ENCODE measurements around the gene COG1. TPM values are rescaled to one million over a fixed set of nuclear protein-coding genes. Genes with fewer than 3 reads are reported as not detected.
A peak's percentile ranks its signal among the peaks of the same experiment; 100 is the strongest.

The COG1 gene
- polyA plus RNA-seq, 4 donors: 41.0 to 68.2 (median 54.7) TPM

DNA sequence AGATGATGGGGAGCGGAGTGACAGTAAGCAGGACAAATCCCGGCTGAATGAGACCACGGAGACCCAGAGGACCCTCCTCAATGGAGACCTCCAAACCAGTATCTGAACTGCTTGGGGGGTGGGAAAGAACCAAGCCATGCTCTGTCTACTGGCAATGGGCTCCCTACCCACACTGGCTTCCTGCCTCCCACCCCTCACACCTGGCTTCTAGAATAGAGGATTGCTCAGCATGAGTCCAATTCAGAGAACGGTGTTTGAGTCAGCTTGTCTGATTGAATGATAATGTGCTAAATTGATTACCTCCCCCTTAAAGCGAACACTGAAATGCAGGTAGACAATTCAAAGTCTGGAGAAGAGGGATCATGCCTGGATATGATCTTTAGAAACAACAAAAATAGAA is 22.5 kb upstream of the COG1 start:
- DNase-seq (ENCODE audit: low read depth in 4 of 4, low spot score in 2 of 4): no peak

DNA sequence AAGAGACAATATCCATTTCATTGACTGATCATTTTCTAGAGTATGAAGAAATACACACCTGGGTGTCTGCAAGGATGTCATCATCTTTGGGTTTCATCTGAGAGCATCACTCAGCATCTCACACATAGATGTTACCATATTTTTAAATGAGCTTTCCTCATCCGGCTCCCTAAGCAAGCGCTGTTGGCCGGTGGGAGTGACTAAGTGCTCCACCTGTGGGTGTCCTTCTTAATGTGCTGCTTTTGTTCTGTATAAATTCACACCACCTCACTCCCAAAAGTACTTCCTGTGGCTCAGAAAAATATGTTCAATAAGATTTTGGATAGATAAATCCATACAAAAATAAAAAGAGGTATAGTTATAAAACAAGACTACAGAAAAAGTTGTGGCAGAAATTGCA is 20.6 kb upstream of the COG1 start:
- DNase-seq (ENCODE audit: low read depth in 4 of 4, low spot score in 2 of 4): no peak

DNA sequence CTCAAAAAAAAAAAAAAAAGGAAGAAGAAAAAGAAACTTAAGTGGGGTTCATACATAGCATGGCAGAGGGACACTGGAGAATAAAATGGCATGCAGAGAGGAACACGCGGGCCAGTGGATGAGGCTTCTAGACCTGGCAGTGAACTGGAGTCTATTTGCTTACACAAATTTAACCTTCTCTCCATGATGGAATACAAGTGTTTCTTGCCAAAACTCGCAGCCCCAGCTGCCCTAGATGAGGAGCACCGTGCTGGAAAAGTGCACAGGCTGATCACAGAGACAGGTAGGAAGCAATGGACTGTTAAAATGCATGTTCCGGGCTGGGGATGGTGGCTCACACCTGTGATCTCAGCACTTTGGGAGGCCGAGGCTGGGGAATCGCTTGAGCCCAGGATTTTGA is 18.7 kb upstream of the COG1 start:
- no peak for DNase-seq (ENCODE audit: low read depth in 4 of 4, low spot score in 2 of 4)

DNA sequence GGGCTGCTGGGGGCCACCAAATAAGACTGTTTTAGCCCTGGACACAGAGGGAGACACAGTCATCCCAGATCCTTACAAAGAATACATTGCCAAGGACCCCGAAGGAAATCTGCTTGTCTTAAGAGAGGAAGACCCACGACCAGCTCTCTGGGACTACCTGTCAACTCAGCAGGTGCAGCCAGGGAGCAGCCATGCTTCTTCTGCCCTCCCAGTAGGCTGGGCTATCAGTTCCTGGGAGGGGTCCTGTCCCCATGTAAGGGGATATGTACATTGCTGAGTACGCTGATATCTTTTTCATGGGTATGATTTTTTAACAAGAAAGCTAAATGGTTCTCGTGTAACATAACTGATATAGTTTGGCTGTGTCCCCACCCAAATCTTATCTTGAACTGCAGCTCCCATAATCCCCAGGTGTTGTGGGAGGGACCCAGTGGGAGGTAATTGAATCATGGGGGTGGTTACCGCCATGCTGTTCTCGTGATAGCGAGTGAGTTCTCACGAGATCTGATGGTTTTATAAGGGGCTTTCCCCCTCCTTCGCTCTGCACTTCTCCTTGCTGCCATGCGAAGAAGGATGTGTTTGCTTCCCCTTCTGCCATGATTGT is 16.8 kb upstream of the COG1 start:
- DNase-seq (ENCODE audit: low read depth in 4 of 4, low spot score in 2 of 4): no peak

DNA sequence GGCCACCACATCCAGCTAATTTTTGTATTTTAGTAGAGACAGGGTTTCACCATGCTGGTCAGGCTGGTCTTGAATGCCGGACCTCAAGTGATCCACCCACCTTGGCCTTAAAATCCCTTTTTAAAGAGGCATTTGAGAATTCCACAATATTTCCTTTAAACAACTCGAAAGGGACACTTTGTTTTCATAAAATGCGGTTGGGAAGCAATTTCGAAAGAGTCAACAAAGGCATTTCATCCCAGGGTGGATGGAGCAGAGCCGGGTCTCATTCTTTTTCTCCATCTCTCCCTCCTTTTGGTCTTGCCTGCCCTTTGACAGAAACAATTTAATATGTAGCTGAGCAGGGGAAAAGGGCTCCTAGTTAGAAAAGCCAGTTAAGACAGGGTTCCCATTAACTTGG is 13.5 kb upstream of the COG1 start:
- no peak for DNase-seq (ENCODE audit: low read depth in 4 of 4, low spot score in 2 of 4)

DNA sequence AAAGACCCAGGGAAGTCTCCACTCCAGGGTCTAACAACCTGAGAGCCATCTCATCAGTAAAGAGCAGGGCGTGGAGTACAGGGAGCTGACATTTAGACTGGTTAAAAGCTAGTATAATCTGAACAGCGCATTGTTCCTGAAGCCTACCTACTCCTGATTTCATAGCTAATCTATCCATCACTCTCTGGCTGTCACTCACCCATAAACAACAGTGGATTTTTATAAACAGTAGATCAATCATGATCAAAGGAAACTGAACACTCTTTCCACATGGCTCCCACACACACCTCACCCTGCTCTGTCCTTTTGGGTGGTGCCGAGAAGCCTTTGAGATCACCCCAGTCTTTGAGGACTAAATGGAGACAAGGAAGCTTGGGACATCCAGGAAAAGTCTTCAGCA is 13.0 kb upstream of the COG1 start:
- no peak for DNase-seq (ENCODE audit: low read depth in 4 of 4, low spot score in 2 of 4)

DNA sequence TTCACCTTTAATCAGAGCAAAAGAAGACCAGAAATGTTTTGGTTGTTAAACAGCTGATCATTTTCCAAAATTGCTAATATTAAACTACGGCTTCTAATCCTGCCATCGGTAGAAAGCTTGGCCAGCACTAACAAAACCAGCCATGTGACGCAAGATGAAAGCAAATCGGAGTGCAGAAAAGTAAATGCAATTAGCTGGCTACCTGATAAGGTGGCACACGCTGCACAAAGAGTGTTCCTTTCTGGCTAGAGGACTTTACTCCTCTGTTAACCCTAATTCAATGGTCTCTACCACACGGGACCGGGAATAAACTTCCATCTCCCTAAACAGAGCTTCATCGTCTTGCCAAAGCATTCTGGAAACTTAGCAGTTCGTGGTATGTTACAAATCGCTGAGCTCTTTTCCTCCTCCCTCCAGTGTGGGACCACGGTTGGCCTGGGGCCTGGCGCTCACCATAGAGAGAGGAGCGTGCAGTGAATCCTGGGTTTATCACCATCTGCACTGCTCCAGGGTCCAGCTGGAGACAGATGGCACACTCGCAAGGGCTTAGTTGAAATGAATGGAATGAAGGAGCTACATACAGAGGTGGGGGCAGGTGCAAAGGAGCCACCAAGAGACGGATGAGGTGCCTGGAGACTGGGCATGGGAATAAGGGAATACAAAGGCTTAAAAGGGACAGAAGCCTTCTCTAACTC is 10.1 kb upstream of the COG1 start:
- DNase-seq (ENCODE audit: low read depth in 4 of 4, low spot score in 2 of 4): no peak

DNA sequence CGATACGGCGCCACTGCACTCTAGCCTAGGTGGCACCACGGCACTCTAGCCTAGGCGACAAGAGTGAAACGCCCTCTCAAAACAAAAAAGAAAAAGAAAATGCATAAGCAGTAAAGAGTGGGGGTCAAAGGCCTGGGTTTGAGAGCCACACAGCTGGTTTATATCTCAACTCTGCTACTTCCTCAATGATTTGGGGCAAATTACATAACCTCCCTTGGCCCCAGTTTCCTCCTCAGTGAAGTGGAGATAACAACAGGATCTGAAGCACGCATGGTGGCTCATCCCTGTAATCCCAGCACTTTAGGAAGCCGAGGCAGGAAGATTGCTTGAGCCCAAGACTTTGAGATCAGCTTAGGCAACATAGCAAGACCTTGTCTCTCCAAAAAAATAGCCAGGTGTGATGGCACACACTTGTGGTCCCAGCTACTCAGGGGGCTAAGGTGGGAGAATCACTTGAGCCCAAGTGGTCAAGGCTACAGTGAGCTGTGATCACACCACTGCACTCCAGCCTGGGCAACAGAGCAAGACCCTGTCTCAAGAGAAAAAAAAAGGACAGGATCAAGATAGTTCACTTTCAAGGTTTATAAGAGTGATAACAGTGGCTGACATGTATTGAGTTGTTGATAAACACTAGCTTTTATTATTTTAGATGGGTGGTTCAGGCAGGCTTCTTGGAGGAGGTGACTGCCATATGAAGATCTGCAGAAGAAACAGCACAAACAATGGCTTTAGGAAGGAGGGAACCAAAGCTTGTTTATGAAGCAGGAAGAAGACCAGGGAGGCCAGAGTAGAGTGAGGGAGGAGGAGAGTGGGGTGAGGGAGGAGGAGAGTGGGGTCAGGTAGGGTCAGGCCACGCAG is 8.5 kb upstream of the COG1 start:
- DNase-seq (ENCODE audit: low read depth in 4 of 4, low spot score in 2 of 4): no peak

DNA sequence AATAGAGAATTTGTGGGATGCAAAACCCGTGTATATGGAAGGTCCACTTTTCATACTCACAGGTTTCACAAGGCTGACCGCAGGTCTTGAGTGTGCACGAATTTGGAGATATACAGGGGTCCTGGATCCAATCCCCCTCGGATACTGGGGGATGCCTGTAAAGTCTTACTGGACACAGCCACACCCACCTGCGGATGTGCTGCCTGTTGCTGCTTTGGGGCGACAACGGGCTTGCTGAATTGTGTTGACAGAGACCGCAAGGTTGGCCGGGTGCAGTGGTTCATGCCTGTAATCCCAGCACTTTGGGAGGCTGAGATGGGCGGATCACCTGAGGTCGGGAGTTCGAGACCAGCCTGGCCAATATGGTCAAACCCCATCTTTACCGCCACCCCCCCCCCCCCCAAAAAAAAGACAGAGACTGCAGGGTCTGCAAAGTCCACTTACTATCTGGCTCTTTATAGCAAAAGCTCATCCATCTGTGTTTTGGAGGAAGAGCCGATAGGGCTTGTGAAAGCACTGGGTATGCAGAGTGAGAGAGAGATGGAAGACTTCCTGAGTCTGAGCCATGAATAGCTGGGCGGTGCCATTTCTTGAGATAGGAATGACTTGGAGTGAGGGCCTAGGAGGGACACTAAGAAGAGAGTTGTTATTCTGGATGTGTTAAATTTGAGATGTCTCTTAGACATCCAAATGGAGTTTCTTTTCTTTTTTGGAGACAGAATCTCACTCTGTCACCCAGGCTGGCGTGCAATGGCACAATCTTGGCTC is 6.4 kb upstream of the COG1 start:
- no peak for DNase-seq (ENCODE audit: low read depth in 4 of 4, low spot score in 2 of 4)

DNA sequence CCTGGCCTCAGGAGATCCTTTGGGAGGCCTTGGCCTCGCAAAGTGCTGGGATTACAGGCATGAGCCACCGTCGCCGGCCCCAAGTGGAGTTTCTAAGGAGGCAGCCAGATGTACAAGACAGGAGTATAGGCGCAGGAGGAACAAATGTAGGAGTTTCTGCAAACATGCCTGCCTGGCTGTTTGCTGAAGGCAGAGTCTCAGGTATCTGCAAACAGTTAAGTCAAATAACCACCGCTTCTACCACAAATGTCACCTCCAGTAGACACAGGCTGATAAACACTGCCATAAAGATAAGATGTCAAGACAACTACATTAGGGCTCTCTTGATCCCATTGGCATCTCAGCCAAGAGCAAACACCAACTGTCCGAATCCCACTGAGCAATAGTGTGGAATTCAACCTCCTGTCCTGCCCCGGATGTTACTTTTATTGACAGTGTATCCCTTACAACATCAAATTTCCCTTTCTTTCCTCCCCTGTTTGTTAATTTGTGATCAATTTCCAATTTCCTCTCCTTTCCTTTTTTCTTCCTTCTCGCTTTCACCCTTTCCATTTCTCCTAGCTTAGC is 5.6 kb upstream of the COG1 start:
- DNase-seq (ENCODE audit: low read depth in 4 of 4, low spot score in 2 of 4): no peak

DNA sequence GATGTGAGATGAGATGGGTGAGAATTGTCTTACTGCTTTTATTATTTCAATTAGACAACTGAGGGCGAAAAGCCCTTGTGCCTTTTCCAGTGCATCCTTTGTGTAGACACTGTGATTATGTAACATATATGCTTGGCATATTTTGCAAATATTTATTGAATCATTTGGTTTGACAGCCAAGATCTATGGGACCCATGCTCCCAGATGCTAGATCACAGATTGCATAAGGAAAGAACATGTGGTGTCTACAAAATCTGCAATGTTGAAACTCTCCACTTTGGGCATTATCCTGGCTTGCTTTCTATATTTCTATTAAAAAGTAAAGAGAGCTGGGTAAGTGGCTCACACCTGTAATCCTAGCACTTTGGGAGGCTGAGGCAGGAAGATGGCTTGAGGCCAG is 4.8 kb upstream of the COG1 start:
- DNase-seq (ENCODE audit: low read depth in 4 of 4, low spot score in 2 of 4): no peak

DNA sequence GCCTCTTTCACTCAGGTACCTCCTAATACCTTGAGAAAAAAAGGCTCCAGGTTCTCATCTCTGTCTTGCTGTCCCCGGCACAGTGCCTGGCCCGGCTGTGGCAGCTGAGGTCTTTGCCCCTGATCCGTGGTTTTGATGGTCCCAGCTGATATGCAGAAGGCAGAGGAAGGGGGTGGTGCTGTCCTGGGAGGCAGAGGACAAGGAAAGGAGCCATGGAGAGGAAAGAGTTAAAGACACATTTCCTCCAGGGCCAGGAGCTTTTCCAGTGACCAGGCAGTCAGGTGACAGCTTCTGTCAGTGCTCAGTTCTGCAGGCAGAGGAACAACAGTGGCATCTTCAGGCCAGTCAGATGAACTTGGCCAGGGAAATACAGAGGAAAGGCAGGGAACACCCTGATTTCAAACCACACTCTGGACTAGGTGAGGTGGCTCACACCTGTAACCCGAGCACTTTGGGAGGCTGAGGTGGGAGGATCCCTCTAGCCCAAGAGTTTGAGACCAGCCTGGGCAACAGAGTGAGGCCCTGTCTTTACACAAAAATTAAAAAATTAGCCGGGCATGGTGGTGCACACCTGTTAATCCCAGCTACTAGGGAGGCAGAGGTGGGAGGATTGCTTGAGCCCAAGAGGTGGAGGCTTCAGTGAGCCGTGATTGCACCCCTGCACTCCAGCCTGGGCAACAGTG is 3.3 kb upstream of the COG1 start:
- no peak for DNase-seq (ENCODE audit: low read depth in 4 of 4, low spot score in 2 of 4)

DNA sequence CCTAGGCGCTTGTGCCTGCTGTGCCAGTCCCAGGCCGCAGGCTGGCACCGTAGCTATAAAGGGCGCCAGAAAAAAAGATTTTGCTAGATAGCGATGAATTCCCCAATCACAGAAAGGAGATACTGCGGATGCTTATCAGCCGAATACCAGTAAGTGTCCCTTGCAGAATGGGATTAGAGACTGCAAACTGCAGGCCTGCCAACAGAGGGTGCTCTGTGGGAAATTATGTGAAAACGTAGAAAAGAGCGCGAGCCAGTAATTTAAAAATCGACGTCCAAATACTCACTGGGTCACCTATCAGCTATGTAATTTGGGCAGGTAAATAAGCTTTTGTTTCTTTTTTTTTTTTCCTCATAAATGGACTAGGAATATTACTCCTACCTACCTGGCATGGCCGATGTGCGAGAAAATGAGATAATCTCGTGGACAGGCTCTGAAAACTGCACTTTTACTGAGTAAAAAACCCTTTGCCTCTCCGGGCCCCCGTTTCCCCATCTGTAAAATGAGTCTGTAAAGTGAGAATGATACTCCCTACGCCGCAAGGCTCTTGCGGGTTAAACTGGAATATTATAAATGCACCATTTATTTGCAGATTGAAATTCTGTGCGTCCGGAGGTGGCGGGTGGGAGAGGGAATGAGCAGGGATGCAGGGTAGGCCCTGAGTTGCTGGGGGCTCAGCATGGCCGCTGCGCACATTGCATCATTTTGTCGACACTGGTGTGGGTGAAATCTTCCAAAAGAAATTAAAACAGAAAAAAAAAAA is 1.2 kb upstream of the COG1 start:
- DNase-seq (ENCODE audit: low read depth in 4 of 4, low spot score in 2 of 4): peak in 2 of 4 donors; percentile 34 to 65

DNA sequence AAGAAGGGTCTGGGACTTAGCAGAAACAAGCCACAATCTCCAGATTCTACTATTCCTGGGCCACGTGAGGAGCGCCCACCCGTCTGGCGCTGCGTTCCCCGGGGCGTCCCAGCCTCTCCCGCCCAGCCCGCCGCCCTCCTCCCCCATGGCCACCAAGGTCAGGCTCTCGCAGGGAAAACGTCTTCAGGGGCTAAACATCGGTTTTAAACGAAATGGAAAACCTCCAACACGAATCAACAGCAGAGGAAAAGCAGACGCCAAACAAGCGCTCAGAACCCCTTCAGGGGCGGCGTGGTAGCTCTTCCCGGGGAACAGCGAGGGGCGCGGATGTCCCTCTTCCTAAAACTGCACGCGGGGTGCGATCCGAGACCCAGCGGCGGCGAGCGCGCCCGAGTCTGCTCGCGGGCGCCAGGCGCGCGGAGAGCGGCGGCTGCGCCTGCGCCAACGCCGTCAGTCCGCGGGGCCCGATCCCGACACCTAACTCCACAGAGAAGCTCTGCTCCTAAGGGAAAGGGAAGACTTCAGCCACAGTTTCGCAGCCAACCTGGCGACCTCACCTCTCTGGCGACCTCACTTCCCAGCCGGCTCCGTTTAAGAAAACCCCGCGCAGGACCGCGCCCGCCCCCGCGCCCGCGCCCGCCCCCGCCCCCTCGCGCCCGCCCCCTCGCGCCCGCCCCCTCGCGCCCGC is 505 bp upstream of the COG1 start:
- peak in 3 of 4 donors; percentile 53 to 67 (median 62) for DNase-seq (ENCODE audit: low read depth in 4 of 4, low spot score in 2 of 4)

DNA sequence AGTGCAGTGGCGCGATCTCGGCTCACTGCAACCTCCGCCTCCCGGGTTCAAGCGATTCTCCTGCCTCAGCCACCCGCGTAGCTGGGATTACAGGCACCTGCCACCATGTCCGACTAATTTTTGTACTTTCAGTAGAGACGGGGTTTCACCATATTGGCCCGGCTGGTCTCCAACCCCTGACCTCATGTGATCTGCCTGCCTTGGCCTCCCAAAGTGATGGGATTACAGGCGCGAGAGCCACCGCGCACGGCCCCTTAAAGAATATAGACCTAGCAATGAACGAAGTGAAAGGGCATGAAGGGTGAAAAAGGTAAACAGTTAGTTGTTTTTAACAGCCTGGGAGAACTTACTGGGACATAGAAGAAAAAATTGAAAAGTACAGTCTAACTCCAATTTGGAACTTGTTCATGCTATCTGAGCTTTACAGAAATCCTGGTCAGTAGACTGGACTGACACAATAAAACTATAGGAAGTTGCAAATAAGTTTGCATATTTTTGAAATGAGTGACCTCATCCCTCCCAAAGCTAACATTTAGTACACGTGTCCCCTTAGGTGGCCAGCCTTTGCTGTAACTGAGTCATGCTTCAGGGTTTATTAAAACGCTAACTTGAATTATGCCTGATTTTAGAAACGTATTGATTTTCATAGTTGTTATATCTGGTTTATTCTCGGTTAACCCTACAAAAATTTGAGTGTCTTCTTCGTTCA is 1.8 kb downstream of the COG1 start:
- DNase-seq (ENCODE audit: low read depth in 4 of 4, low spot score in 2 of 4): no peak

DNA sequence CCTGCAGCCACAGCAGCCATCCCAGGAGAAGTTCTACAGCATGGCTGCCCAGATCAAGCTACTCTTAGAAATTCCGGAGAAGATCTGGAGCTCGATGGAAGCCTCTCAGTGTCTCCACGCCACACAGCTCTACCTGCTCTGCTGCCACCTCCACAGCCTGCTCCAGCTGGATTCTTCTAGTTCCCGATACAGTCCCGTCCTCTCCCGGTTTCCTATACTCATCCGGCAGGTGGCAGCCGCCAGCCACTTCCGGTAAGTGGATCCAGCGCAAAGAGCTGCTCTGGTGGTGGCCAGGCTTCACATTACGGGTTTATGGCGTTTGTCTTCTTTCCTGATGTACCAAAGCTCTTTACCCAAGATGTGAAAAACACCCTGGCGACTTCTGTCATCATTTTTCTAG is 3.6 kb downstream of the COG1 start:
- DNase-seq (ENCODE audit: low read depth in 4 of 4, low spot score in 2 of 4): no peak

DNA sequence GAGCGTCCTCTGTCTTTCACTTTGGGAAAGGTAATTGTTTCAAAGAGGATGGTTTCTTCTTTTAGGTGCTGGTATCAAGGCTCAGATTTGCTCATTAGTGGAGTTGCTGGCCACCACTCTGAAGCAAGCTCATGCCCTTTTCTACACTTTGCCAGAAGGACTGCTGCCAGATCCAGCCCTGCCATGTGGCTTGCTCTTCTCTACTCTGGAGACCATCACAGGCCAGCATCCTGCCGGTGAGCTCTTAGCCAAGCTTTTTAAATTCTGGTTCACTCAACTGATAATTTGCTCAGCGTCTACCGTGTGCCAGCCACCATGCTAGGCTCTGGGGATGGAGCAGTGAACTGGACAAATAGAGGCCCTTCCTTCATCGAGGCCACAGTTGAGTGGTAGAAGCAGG is 4.3 kb downstream of the COG1 start:
- DNase-seq (ENCODE audit: low read depth in 4 of 4, low spot score in 2 of 4): no peak

Data from left renal cortex interstitium (tissue), 4 donors.